Vagina (tissue), 2 donors: Measurements from ENCODE around the gene INTS6L.

Source experiments
- POLR2AphosphoS5 ChIP-seq, 2 donors: sonication (generic); formaldehyde crosslinking; IDR thresholded peaks; one replicate each; pipeline ENCODE4 v1.9.0; 2017; ENCODE audit warnings: antibody characterized with exemption in 2 of 2, mild to moderate bottlenecking in 2 of 2, low read depth in 1 of 2; ENCODE audit not compliant: insufficient read depth in 1 of 2
- TF ChIP-seq, protein P1 (sequence below), 3 experiments: fragments of 450-650 bp in 2 of 3; fragments of 200-600 bp in 1 of 3; sonication (generic) in 1 of 3; IDR thresholded peaks; one replicate each; pipeline ENCODE4 v1.5.1; 2017 to 2019; ENCODE audit warnings: antibody characterized with exemption in 3 of 3, mild to moderate bottlenecking in 2 of 3, moderate library complexity in 2 of 3

- TF ChIP-seq POLR2AphosphoS5 (IDR thresholded peaks at IDR 0.05; ENCODE audit: insufficient read depth in 1 of 2, low read depth in 1 of 2): no peak
- TF ChIP-seq, protein P1, sequence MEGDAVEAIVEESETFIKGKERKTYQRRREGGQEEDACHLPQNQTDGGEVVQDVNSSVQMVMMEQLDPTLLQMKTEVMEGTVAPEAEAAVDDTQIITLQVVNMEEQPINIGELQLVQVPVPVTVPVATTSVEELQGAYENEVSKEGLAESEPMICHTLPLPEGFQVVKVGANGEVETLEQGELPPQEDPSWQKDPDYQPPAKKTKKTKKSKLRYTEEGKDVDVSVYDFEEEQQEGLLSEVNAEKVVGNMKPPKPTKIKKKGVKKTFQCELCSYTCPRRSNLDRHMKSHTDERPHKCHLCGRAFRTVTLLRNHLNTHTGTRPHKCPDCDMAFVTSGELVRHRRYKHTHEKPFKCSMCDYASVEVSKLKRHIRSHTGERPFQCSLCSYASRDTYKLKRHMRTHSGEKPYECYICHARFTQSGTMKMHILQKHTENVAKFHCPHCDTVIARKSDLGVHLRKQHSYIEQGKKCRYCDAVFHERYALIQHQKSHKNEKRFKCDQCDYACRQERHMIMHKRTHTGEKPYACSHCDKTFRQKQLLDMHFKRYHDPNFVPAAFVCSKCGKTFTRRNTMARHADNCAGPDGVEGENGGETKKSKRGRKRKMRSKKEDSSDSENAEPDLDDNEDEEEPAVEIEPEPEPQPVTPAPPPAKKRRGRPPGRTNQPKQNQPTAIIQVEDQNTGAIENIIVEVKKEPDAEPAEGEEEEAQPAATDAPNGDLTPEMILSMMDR (IDR thresholded peaks at IDR 0.05): no peak
These were observed 35.6 kb downstream of the INTS6L start for GRCh38 chrX:135556055-135556454.
